Mammary epithelial cell (primary cell): ENCODE data around the gene CABYR.

Source experiments
- EZH2 ChIP-seq: IDR thresholded peaks from 2 replicates; pipeline ENCODE4 v1.6.1; 2012; ENCODE audit warnings: low read length, inconsistent platforms, borderline replicate concordance
- TF ChIP-seq, protein P1 (sequence below), 2 donors: IDR thresholded peaks in 1 of 2; conservative IDR thresholded peaks in 1 of 2; 2 replicates each; pipeline ENCODE4 v1.5.1; 2011 to 2012; ENCODE audit warnings: inconsistent platforms in 2 of 2, low read length in 2 of 2, mild to moderate bottlenecking in 2 of 2, control low read depth in 1 of 2, low read depth in 1 of 2; ENCODE audit not compliant: insufficient read depth in 1 of 2; ENCODE audit errors: extremely low read depth in 1 of 2

DNA sequence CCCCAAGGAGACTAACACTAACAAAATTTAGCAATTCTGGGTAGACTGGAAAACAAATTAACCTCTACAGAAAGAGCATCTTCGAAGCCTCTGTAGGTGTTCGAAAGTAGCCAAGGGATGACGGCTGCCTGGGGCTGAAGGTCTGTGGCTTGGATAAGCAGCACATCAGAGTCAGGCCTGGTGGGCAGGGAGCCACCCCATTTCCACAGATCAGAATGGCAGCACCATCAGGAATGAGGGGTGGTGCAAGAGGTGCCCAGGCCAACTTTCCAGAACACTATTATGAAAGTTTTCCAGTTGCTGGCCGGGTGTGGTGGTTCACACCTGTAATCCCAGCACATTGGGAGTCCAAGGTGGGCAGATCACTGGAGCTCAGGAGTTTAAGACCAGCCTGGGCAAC lies 57.9 kb downstream of the CABYR start:
- TF ChIP-seq, protein P1, sequence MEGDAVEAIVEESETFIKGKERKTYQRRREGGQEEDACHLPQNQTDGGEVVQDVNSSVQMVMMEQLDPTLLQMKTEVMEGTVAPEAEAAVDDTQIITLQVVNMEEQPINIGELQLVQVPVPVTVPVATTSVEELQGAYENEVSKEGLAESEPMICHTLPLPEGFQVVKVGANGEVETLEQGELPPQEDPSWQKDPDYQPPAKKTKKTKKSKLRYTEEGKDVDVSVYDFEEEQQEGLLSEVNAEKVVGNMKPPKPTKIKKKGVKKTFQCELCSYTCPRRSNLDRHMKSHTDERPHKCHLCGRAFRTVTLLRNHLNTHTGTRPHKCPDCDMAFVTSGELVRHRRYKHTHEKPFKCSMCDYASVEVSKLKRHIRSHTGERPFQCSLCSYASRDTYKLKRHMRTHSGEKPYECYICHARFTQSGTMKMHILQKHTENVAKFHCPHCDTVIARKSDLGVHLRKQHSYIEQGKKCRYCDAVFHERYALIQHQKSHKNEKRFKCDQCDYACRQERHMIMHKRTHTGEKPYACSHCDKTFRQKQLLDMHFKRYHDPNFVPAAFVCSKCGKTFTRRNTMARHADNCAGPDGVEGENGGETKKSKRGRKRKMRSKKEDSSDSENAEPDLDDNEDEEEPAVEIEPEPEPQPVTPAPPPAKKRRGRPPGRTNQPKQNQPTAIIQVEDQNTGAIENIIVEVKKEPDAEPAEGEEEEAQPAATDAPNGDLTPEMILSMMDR (conservative IDR thresholded peaks at IDR 0.05 in 1 of 2, IDR thresholded peaks at IDR 0.05 in 1 of 2; ENCODE audit: extremely low read depth in 1 of 2, insufficient read depth in 1 of 2, low read depth in 1 of 2, low read length in 2 of 2), result no peak
- TF ChIP-seq EZH2, result no peak
